Activated CD4-positive, alpha-beta T cell treated with anti-CD3 and anti-CD28 coated beads for 48 hours (primary cell): ENCODE results near the gene RIMS1.
"Not testable (repeated sequence)": the region's sequence is repeated elsewhere in the genome, so short reads cannot be mapped to it uniquely, and the experiment has no call there.

Experiments used
- DNase-seq: peaks from one replicate; pipeline ENCODE4 v3.0.0-alpha.2; 2020

Gene RIMS1

DNA sequence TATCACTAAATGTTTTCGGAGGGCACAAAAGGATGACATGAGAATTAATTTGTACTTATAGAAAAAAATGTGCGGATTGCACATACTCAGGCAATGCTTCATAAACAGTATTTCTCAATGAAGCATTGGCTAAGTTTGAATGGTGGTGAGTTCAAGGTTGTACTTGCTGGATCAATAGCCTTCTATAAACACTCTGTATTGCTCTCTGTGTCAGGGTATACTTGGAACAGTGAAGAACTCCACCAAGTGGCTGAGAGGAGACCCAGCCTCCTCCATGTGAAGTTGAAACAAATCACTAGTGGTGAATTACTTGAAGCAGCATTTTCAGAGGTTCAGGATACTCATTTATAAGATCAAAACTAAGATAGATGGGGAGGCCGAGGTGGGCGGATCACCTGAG, 360.6 kb downstream of the RIMS1 start:
- no peak for DNase-seq

DNA sequence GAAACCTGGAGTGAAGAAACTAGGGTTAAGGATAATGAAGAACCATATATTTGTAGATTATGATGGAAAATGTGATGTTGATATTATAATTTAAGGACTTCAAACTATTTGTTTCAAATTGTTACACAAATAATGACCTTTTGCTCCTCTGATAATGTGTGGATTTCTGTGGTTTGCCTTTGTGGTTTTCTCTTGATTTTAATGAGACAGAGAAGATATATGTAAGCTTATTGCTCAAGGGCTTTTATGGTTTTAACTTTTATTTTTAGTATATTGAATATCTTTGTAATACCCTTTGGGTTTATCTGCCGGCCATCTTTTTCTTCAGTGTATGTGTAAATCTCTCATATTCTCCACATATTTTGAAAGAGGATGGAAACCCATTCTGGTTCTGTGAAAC, 362.3 kb downstream of the RIMS1 start:
- no peak for DNase-seq

DNA sequence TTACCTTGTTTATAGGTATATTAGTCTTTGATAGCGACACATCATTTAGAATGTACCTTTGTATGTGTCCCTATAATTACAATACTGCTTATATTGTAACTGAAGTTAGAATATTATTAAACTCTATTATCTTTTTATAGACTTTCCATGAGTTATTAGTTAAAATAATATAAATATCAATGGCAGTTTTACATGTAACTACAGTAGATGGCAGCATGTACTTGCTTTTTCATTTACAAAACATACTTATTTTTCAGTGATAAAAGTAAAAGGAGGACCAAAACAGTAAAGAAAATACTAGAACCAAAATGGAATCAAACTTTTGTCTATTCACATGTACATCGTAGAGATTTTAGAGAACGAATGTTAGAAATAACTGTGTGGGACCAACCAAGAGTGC, 364.3 kb downstream of the RIMS1 start:
- no peak for DNase-seq

DNA sequence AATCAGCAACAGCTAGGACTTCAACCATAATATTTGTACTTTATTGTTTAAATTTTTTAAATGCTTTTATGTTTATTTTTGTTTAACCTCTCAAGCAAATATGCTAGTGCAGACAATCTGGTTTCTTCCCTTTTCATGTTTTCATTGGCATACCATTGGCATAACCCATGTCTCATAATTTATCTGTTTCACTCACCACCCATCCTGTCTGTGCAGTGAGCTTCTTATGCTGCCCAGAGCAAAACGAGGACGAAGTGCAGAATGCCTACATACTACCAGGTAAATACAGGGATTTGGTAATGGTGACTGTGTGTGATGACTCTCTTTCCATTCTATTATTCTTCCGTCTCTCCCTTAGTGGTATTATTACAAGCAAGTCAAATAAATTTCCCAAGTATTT, 374.1 kb downstream of the RIMS1 start:
- DNase-seq: no peak

DNA sequence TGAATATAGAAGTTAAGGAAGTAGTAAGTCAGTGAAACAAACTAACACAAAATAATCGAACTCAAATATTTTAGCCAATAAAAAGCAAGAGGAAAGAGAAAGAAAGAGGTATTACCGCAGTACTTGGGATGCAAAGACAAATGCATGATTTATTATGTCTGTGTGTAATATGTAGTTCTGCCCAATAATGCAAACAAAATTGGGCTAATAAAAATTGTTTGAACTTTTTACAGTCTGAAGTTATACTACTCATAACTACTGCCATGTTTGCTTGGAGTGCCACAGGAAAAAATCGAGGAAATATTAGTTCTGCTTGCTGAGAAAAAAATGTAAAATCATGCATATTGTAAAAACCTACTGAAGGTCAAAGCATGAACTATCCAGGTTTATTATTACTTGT, 375.2 kb downstream of the RIMS1 start:
- no peak for DNase-seq

DNA sequence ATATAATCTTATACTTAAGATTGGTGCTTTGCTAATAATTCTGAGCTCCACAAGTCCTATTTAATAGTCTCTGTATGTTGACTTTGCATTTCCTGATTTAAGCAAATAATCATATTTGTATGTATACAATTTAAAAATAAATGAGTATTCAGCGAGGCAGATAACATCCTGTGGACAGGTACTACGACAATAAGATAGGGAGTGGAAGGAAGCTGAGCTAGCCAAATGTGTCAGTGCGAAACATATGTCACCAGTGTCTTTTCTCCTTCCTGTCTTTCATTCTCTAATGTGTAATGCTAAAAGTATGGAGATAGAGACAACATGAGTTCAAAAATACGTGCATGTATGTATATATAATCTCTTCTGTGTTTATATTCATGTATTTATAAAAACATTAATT, 375.9 kb downstream of the RIMS1 start:
- no peak for DNase-seq

DNA sequence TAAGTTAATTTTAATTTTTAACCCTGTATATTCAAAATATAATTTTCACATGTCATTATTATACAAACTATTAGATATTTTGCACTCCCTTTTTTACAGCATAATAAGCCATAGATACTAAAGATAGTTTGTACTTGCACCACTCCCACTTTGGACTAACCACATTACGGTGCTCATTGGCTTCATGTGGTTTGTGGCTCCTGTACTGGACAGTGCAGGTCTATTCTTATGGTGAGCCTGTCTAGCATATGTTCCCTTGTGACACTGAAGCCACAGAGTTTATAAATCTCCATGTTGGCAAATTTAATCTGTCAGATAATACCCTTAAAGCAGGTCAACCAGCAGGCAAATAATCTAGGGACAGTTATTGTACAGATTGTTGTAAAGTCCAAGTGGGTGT, 381.1 kb downstream of the RIMS1 start:
- DNase-seq: no peak

DNA sequence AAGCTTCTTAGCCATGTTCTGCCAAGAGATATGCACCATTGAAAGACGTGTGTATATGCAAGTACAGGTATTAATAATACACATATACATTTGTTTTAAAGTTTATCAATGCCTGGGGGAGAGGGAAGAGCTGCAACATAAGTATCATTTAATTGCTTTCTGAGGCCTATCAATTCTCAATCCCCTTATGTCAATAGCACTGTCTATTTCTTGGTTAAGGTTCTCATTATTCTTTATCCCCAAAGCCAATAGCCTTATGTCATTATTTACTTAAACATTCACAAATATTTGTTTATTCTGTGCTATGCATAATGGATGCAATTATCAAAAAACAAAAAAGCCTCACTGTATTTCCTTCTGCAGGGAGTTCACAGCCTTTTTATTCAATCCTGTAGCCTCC, 385.2 kb downstream of the RIMS1 start:
- DNase-seq: no peak

DNA sequence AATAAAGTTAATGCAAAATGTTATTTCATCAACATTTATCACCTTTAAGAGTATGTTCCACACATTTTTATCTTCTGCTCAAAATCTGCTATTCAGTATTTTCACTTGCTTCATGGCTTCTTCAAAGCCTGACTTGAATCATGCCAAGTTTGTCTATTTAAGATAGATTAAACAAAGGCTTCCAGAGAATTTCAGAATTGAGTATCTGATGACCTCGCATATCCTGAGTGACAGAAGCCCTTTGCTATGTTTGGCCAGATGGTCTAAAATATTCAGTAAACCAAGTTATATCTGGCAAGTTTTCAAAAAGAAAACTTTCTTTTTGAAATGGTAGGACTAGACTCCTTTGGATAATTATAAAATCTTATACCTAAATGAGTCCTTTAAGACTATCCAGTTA, 386.6 kb downstream of the RIMS1 start:
- DNase-seq: no peak

DNA sequence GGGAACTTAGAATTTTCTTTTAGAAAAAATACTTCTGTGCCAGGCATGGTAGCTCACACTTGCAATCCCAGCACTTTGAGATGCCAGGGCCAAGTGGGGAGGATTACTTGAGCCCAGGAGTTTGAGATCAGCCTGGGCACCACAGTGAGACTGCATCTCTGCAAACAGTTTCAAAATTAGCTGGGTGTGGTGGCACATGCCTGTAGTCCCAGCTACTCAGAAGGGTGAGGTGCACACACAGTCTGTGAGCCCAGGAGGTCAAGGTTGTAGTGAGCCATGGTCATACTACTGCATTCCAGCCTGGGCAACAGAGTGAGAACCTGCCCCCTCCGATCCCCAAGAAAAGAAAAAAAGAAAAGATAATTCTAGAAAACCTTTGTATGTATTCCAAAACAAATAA, 389.5 kb downstream of the RIMS1 start:
- no peak for DNase-seq

DNA sequence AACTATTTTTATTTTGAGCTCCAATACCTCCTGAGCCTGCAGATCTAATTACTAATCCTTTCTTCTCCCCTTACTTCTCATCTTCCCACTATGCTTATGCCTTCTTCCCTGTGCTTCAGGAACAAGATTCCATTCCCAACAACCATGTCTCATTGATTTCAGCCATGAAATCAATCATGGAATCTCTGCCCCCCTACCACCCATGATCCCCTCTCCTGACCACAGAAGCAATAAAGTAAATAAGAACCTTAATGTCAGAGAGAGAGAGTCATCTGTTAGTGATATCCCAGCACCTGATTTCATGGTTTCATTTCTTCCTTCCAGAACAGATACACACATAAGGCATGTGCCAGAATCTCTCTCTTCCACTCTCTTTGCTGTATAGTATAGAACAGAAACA, 395.9 kb downstream of the RIMS1 start:
- DNase-seq: no peak

DNA sequence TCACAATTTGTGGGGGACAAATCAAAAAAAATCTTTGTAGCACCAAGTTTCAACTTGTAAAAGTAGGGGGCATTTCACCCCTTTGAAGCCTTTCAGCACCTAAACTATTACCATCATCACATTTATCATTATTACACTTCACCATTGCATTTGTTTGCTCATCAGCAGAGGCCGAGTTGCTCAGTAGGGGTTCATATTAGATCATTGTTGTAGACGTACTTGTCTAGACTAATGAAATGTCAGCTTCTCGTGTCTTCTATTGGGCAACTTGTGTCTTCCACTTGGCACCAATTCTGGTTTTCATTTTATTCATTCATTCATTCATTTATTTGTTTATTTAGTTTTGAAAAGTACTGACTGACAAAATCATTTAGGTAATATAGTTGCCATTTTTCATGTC, 397.2 kb downstream of the RIMS1 start:
- no peak for DNase-seq

DNA sequence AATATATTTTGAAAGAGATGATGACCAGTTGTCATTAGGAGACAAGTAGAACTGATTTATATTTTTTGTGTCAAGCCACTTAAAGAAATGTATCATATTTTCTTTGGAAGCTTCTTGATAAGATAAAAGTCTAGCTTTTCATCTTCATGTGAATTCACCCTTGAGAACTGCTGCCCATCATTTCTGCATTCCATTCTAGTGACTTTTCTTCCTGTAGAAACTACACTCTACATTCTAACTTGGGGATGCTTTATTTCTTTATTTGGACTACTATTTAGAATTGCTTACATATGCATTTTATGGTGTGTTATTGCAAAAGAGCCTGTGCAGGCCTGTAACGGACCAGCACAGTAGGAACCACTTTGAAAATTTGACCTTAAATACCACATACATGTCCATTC, 400.6 kb downstream of the RIMS1 start:
- DNase-seq: no peak

DNA sequence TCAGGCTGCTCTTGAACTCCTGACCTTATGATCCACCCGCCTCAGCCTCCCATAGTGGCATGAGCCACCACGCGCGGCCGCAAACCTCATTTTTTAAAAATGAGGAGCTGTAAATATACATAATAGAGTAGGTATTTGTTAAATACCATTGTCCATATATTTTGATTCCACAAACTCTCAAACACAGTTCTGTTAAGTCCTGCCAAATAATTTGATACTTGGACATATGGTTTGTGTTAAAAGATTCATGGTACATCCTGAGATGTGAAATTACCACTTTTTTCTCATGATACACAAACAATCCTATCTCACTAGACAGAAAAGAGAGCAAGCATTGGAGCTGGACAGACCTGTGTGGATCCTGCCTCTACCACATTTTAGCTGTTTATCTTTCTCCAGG, 401.5 kb downstream of the RIMS1 start:
- no peak for DNase-seq

DNA sequence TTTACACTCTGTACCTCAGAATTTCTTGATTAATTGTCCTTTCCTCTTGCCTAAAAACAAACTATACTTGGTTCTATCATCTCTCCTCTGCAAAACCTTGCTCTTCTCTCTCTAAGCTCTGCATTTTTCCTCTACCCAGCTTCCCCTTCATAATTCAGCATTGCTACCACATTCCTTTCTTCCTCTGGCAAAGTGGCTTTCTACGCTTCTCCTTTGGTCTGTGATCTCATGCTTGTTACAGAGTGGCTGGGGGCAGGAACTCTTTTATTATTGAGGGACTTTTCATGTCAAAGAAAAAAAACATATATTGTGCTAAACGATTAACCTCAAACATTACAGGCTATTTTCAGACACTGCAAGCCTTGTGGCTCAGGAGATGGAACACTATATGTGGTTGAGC, 402.2 kb downstream of the RIMS1 start:
- no peak for DNase-seq

DNA sequence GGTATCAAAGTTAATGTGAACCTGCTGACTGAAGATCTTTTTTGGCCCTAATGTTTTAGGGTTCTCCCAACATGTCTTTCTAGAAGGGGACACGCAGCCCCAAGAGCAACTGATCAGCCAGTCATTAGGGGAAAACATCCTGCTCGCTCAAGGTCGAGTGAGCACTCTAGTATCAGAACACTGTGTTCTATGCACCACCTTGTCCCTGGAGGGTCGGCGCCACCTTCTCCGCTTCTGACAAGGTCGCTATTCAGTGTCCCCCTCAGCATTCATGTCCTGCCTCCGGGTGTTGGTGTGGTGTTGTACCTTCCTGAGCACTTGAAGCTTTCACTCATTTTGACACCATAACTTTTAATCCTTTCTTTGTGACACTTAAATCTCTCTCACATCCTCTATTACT, 404.3 kb downstream of the RIMS1 start:
- DNase-seq: no peak

DNA sequence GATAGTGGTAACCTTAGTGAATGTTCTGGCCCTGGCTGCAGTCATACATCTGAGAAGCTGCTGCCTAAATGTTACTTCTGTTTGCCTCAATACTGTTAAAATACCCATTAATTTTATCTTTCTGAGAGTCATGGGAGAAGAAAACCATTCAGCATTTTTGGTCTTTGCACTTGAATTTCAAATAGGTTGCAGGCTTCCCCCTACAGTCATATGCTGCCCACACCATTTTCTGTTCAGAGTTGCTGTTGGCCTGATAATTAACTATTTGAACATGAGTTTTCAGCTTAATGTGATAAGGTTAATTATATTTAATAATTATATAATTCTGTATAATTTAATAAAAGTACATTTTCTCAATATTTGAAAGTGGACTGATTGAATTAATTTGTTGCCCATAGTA, 410.0 kb downstream of the RIMS1 start:
- no peak for DNase-seq

DNA sequence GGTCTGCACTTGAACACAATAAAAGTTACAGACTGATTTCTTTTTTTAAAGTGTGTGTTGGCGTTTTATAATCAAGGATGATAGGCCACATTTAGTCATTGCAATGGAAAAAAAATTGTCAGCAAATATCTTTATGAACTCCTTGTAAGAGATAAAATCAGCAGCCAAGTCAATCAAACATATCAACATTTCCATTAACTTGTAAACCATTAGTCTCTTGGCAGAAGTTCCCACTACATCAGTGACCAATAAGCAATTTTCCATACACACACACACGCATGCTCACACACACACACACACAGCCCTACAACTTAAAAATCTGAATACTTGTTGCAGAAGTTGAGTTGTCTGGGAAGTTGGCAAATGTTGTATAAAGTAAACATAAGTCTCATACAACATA, 419.6 kb downstream of the RIMS1 start:
- no peak for DNase-seq

DNA sequence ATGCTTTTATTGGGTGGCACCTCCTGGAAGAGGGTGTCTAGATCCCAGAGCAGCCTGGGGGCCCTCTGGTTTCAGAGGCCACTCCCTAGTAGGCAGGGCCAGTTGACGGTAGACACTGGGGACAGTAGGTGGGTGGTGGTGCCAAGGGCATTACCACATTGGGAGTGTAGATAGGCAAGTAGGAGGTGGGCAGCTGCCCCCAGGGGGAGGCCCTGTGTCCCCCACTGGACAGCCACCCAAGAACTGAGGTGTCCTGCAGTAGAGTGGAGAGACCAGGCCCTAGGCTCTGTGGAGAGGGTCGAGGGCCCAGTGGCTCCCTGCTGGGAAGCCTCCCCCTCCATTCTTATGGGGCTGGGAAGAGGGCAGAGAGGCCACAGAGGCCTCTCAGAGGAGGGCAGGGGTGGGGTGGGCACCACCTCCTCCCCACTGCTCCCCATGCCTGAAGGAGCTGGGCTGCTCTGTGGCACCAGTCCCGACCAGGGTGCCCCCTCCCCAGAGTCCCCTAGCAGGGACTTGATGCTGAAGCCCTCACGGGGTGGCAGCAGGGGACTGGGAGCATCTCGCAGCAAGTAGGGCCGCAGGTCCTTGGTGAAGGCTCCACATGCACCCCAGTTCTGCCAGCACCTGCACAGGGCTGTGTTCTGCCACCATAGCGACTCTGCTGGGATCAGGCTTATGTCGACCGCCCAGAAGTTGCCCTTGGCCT, 430.5 kb downstream of the RIMS1 start:
- no peak for DNase-seq

DNA sequence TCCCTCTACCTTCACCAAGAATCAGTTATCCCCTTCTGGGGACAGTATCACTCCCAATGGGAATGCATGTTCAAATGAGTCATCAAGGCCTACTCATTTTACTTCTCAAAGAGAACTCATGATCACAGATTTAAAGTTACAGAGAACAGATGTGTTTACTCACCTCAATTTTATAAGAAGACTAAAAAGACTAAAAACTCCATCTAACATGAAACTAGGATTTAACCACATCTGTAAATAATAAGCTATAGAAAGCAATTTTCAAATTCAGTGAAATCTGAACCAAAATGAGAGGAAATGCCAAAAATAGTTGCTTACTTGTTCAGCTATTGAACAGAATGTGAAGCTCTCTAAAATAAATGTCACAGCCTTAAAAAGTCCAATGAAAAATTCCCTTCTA, 435.4 kb downstream of the RIMS1 start:
- no peak for DNase-seq

DNA sequence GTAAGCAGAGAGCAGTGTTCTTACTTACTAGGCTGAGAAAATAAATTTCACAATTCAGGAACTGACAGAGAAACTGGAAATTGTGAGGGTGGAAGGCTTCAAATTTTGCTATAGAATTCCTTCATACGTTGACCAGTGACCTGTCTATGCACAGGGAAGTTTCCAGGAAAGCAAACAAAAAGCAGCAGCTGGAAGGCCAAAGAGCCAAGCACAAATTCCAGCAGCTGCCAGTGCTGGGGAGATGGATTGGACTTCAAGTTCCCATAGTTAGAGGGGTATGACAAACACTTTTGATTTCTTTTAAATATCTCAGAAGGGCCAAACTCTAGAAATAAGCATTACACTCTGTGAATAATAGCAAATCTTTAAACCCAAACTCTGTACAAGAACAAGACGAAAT, 436.4 kb downstream of the RIMS1 start:
- no peak for DNase-seq

DNA sequence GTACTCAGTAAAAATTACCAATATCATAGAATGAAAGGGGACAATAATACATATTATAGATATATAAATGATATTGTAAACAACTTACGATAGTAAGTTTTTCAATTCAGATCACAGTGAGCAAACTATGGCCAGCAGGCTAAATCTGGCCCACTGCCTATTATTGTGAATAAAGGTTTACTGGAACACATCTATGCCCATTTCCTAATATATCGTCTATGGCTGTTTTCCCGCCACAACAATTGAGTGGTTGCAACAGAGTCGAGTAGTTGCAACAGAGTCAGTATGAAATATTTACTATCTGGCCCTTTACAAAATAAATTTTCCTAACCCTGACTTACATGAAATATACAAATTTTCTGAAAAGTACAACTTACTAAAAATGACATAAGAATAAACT, 438.2 kb downstream of the RIMS1 start:
- no peak for DNase-seq

DNA sequence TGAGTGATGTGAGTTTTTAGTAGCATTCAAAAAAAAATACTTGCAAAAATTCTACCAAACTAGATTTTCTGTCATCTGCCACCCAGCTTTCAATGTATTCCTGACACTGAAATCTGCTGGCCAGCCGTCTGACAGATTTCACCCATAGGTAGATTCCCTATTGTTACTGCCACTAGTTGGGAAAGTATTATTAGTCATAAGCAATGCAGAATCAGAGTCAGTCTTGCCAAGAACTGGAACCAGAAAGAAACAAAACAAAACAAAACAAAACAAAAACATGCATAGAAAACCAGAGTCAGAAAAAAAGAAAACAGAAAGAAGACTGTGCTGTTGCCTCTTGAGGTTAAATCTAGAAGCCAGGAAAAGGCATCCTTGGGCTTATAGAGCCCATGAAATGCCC, 442.4 kb downstream of the RIMS1 start:
- DNase-seq: no peak

DNA sequence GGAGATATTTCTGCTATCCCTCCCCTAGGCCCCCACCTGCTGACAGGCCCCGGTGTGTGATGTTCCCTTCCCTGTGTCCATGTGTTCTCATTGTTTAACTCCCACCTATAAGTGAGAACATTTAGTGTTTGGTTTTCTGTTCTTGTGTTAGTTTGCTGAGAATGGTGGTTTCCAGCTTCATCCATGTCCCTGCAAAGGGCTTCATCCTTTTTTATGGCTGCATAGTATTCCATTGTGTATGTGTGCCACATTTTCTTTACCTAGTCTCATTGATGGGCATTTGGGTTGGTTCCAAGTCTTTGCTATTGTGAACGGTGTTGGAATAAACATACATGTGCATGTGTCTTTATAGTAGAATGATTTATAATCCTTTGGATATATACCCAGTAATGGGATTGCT, 448.9 kb downstream of the RIMS1 start:
- DNase-seq: not testable (repeated sequence)

DNA sequence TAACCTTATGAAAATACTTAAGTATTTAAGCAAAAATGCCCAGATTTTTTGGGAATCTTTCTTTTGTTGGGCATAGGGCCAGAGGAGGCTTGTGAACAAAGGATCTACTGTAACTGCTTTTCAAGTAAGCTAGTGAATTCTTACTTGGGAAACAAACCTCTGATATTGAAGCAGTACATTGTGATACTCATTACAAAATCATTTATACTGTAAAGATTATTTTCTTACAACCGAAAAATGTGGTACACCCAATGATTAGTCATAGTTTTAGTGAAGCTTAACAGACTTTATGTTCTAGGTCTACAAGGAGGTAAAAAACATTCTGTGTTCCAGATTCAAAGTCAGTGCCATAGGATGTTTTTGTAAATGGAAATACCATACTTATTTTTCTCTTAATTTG, 462.6 kb downstream of the RIMS1 start:
- no peak for DNase-seq
